Stimulated activated naive CD8-positive, alpha-beta T cell treated with anti-CD3 and anti-CD28 coated beads, Interleukin-15, amount 100 ng/mL, for 72 hours (primary cell): ENCODE results near the gene XPNPEP2.

ENCODE experiments used
- ATAC-seq: fragments of 150-1000 bp; cut with Tn5 transposase; 2 replicates; pipeline ENCODE4 v1.10.0; 2021; ENCODE audit warnings: mild to moderate bottlenecking, moderate library complexity
- DNase-seq, 2 donors: peaks; one replicate each; pipeline ENCODE4 v3.0.0; 2021 to 2022
- H3K27ac Mint-ChIP-seq, 2 donors: one replicate each; pipeline ENCODE4 v1.8.0; 2022; ENCODE audit warnings: mild to moderate bottlenecking in 2 of 2, mixed read lengths in 2 of 2, moderate library complexity in 2 of 2
- H3K27me3 Mint-ChIP-seq: one replicate; pipeline ENCODE4 v1.8.0; 2022; ENCODE audit warnings: mixed read lengths
- H3K4me1 Mint-ChIP-seq: one replicate; pipeline ENCODE4 v1.8.0; 2022; ENCODE audit warnings: mild to moderate bottlenecking, mixed read lengths
- H3K4me3 Mint-ChIP-seq, 2 donors: one replicate each; pipeline ENCODE4 v1.8.0; 2022; ENCODE audit warnings: mild to moderate bottlenecking in 2 of 2, mixed read lengths in 2 of 2, moderate library complexity in 1 of 2
- H3K9me3 Mint-ChIP-seq, 2 donors: one replicate each; pipeline ENCODE4 v1.8.0; 2022; ENCODE audit warnings: mixed read lengths in 2 of 2

The XPNPEP2 gene

GRCh38 chrX:129738466-129739308 is at the start of gene XPNPEP2:
Gene XPNPEP2, plus strand, starts transcription at chrX:129738979. Its CDS starts 235 bp downstream, at chrX:129739214.
- DNase-seq: no peak
- Mint-ChIP-seq H3K4me3 (no peak within 1 kb of the TSS), H3K9me3 (no peaks in the 10 kb centered on the region), H3K27me3 (no peaks in the 10 kb centered on the region), H3K4me1 (peaks cover 63% of the 10 kb centered on the region), H3K27ac (peak within 1 kb of the TSS in 1 of 2 donors; percentile 28)
- no peak for ATAC-seq

DNA sequence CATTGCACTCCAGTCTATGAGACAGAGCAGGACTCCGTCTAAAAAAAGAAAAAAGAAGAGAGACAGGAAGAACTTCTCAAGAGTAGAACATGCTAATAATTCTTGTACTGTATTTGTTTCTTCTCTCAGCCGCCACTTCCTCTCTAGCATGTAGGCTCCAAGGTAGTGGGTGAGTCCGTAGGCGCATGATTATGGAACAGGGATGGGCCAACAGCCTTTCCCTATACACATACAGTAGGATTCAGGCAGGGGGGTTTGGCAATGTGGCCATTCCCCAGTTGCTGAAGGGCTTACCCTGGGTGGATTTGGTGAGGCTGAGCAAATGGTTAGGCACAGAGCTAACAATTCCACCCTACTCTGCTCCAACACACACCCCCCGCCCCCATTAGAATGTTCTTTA is 49.0 kb upstream of the XPNPEP2 start:
- ATAC-seq: no peak
- H3K4me3 Mint-ChIP-seq: no peak overlapping the region

GRCh38 chrX:129690435-129690834 is 48.3 kb upstream of the XPNPEP2 start:
- H3K27ac Mint-ChIP-seq: no peak overlapping the region
- H3K4me1 Mint-ChIP-seq: no peaks in the 10 kb centered on the region
- no peaks in the 10 kb centered on the region for H3K27me3 Mint-ChIP-seq
- ATAC-seq: no peak
- no peak for DNase-seq
- no peaks in the 10 kb centered on the region for H3K9me3 Mint-ChIP-seq
- H3K4me3 Mint-ChIP-seq: no peak overlapping the region

More for the DNA sequence above, 49.0 kb upstream of the XPNPEP2 start:
- H3K27me3 Mint-ChIP-seq: no peaks in the 10 kb centered on the region
- H3K9me3 Mint-ChIP-seq: no peaks in the 10 kb centered on the region
- H3K27ac Mint-ChIP-seq: no peak overlapping the region
- DNase-seq: no peak
- no peaks in the 10 kb centered on the region for H3K4me1 Mint-ChIP-seq

- Mint-ChIP-seq H3K4me3 (no peak overlapping the region), H3K27ac (no peak overlapping the region), H3K9me3 (no peaks in the 10 kb centered on the region), H3K4me1 (no peaks in the 10 kb centered on the region), H3K27me3 (no peaks in the 10 kb centered on the region)
- ATAC-seq (no peak), DNase-seq (no peak)
These were observed 45.4 kb upstream of the XPNPEP2 start for GRCh38 chrX:129693354-129693753.

GRCh38 chrX:129694805-129695204 is 44.0 kb upstream of the XPNPEP2 start:
- Mint-ChIP-seq H3K4me1 (no peaks in the 10 kb centered on the region), H3K4me3 (no peak overlapping the region), H3K9me3 (no peaks in the 10 kb centered on the region), H3K27ac (no peak overlapping the region), H3K27me3 (no peaks in the 10 kb centered on the region)
- ATAC-seq (no peak), DNase-seq (no peak)

DNA sequence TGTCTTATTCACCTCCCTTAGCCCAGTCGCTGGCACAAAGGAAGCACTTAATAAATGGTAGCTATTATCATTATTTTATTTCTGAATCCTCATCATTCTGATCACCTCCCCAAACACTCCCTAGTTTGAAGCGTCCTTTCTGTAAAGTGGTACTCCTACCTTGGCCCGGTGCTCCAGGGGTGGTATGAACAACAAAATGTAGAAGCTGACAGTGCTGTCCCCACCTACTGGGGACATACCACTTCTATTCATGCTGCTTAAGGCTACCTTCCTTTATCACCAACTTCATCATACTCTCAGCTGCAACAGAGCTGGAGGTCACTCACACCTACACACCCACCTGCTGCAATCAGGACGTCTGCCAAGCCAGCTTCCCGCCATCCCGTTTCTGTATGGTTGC is 43.2 kb upstream of the XPNPEP2 start:
- Mint-ChIP-seq H3K27me3 (no peaks in the 10 kb centered on the region), H3K27ac (no peak overlapping the region), H3K9me3 (no peaks in the 10 kb centered on the region), H3K4me3 (no peak overlapping the region), H3K4me1 (no peaks in the 10 kb centered on the region)
- no peak for ATAC-seq
- DNase-seq: no peak

DNA sequence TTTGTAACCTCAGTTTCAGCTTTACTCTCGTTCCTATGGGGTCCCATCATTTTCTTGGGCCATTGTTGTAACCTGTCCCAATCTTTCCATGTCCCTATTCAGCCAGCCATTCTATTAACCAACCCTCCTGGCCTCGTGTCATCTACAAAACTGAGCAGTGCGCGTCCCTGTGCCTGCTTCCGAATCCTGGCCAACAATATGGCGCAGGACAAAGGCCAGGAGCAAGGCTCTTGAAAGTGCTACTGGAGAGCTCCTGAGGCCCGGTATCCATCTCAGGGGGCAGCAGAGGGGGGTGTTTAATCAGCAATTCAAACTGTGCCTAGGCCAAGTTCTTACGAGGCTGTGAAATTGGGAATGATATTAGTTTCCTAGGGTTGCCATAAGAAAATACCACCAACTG is 42.8 kb upstream of the XPNPEP2 start:
- ATAC-seq (no peak), DNase-seq (no peak)
- H3K4me1 Mint-ChIP-seq: no peaks in the 10 kb centered on the region
- no peak overlapping the region for H3K4me3 Mint-ChIP-seq
- H3K9me3 Mint-ChIP-seq: no peaks in the 10 kb centered on the region
- no peak overlapping the region for H3K27ac Mint-ChIP-seq
- no peaks in the 10 kb centered on the region for H3K27me3 Mint-ChIP-seq

DNA sequence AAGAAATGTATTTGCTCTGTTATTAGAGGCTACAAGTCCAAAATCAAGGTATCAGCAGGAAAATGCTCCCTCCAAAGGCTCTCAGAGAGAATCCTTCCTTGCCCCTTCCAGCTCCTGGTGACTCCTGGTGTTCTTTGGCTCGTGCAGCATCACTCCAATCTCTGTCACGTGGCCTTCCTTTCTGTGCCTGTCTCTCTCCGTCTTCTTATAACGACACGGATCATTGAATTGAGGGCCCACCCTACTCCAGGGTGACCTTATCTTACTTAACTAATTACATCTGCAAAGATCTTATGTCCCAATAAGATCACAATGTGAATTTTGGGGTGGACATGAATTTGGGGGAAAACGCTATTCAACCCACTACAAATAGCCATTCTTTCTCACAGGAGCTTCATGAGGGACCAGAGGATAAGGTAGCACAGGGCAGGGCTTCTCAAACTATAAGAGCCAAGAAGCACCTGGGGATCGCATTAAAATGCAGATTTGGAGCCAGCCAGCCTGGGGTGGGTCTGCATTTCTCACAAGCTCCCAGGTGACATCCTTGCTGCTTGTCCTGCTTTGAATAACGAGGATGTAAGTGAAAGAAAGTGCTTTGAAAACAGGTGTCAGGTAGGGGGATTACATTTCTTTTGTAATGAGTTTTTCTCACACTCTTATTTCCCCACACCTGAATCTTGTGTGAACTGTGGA is 42.2 kb upstream of the XPNPEP2 start:
- ATAC-seq: no peak
- H3K27ac Mint-ChIP-seq: no peak overlapping the region
- no peaks in the 10 kb centered on the region for H3K27me3 Mint-ChIP-seq
- H3K9me3 Mint-ChIP-seq: no peaks in the 10 kb centered on the region
- H3K4me3 Mint-ChIP-seq: no peak overlapping the region
- H3K4me1 Mint-ChIP-seq: no peaks in the 10 kb centered on the region
- DNase-seq: no peak

- ATAC-seq: no peak
- no peaks in the 10 kb centered on the region for H3K27me3 Mint-ChIP-seq
- no peaks in the 10 kb centered on the region for H3K9me3 Mint-ChIP-seq
- H3K4me3 Mint-ChIP-seq: no peak overlapping the region
- no peak for DNase-seq
- H3K4me1 Mint-ChIP-seq: no peaks in the 10 kb centered on the region
- H3K27ac Mint-ChIP-seq: no peak overlapping the region
These were observed 41.5 kb upstream of the XPNPEP2 start for GRCh38 chrX:129697204-129697829.

GRCh38 chrX:129698150-129698549 is 40.6 kb upstream of the XPNPEP2 start:
- Mint-ChIP-seq H3K9me3 (no peaks in the 10 kb centered on the region), H3K4me1 (no peaks in the 10 kb centered on the region), H3K4me3 (no peak overlapping the region), H3K27me3 (no peaks in the 10 kb centered on the region), H3K27ac (no peak overlapping the region)
- DNase-seq (no peak), ATAC-seq (no peak)

DNA sequence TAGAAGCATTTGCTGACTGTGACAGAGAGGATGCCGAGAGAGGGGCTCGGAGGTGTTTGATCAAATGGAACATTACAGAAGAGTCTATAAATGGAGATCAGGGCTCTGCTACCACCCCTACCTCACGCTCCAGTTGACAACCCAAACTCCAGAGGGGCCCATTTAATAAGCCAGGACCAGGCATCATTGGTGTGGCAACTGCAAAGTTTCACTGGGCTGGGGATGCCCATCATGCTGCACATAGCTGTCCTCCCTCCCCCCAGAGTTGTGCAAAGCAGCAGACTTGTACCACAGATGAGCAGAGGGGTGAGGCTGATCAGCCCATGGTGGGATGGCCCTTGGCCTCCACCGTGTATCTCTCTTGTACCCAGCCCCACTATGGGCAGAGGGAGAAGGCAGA is 38.2 kb upstream of the XPNPEP2 start:
- Mint-ChIP-seq H3K27ac (no peak overlapping the region), H3K4me1 (no peaks in the 10 kb centered on the region), H3K27me3 (no peaks in the 10 kb centered on the region), H3K9me3 (no peaks in the 10 kb centered on the region), H3K4me3 (peak overlapping the region in 1 of 2 donors; percentile 39)
- ATAC-seq: no peak
- no peak for DNase-seq

DNA sequence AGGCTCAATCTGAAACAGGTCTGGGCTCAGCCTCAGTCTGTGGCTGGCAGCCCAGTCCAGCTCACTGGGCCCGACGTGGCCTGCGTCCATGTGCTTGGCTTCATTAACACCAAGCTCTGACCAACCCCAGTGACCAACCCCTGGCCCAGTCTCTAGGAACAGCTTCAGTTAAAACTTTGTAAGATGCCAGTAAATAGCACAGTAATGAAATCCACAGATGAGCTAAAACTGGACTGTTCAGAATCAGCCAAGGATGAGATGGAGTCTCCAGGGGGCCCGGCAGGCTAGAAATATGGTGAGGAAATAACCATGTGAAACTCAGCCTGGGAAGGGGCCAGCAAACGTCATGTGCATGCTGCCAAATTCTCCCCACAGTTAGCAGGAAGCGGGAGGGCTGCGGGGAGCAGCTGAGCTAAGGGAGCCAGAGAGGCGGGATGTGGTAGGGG is 37.1 kb upstream of the XPNPEP2 start:
- Mint-ChIP-seq H3K4me1 (no peaks in the 10 kb centered on the region), H3K27ac (no peak overlapping the region), H3K27me3 (no peaks in the 10 kb centered on the region), H3K9me3 (no peaks in the 10 kb centered on the region), H3K4me3 (no peak overlapping the region)
- ATAC-seq: no peak
- no peak for DNase-seq

DNA sequence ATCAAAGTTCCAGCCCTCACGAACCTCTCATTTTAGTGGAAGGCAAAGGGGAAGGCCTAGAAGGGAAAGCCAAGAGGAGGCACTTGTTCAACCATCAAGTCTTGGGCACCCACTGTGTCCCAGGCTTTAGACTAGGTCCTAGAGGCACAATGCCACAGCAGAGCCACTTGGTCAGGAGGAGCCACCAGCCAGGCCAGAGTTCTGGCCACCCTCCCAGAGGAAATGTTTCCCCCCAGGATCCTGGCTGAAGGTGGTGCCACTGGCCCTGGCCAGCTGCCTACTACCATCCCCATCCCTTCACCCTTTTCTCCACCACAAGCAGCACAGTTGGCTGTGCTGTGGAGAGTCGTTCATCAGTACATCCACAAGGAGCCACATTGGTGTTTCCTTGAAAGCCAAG is 34.3 kb upstream of the XPNPEP2 start:
- Mint-ChIP-seq H3K27ac (no peak overlapping the region), H3K9me3 (peaks cover 0 to 8% of the 10 kb centered on the region in 2 donors), H3K4me1 (no peaks in the 10 kb centered on the region), H3K27me3 (no peaks in the 10 kb centered on the region), H3K4me3 (no peak overlapping the region)
- DNase-seq (no peak), ATAC-seq (no peak)

DNA sequence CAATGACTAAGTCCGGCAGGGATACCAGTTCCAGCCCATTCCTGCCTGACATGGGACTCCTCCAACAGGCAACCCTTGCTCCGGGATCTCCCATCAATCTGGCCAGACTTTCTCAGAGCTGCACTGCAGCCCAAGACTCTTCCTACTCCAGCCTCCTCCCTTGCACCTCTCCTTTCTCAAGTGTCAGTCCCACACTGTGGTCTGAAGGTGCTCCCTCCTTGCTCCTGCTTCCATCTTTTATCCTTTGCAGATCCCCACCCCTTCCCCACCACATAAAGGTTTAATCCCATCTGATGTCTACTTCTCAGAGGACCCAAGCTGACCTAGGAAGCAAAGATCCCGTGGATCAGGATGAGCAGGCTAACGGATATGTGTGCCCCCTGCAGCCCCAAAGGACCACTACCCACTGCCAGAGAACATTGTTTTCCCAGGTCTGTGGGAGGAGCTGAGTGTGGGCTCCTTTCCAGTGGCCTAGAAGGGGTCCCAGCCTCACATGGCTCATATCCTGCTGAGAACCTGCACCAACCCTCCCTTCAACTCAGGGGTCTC is 33.3 kb upstream of the XPNPEP2 start:
- Mint-ChIP-seq H3K27me3 (no peaks in the 10 kb centered on the region), H3K9me3 (peaks cover 0 to 8% of the 10 kb centered on the region in 2 donors), H3K4me1 (no peaks in the 10 kb centered on the region), H3K27ac (no peak overlapping the region), H3K4me3 (no peak overlapping the region)
- ATAC-seq (no peak), DNase-seq (no peak)

DNA sequence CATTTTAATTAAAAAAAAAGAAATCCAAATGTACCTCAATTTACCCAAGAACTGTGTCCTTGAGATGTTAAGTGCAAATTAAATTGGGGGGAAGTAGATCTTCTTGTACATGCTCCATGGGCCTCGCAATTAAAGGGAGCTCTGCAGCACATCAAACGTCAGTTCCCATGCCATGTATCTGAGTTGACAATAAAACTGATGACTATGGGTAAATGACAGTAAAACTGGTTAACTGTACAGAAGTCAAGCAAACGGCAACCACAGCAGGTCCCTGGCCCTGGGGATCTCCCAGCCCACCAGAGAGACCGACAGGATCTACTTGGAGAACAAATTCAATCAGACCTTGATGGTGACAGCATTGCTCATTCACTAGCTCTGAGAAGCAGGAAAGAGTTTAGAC is 32.8 kb upstream of the XPNPEP2 start:
- ATAC-seq: no peak

More for the DNA sequence above, 32.8 kb upstream of the XPNPEP2 start:
- H3K9me3 Mint-ChIP-seq: peaks cover 0 to 8% of the 10 kb centered on the region in 2 donors
- H3K27ac Mint-ChIP-seq: no peak overlapping the region
- no peak for DNase-seq
- no peaks in the 10 kb centered on the region for H3K27me3 Mint-ChIP-seq
- H3K4me1 Mint-ChIP-seq: no peaks in the 10 kb centered on the region
- no peak overlapping the region for H3K4me3 Mint-ChIP-seq
